HG03025 (cell line): ENCODE measurements around the gene MCU.

Experiments used
- ATAC-seq: cut with Tn5 transposase; IDR thresholded peaks from one replicate; pipeline ENCODE4 v1.9.1; 2021; ENCODE audit warnings: mild to moderate bottlenecking, moderate library complexity; ENCODE audit not compliant: unreplicated experiment, low FRiP score

The MCU gene

DNA sequence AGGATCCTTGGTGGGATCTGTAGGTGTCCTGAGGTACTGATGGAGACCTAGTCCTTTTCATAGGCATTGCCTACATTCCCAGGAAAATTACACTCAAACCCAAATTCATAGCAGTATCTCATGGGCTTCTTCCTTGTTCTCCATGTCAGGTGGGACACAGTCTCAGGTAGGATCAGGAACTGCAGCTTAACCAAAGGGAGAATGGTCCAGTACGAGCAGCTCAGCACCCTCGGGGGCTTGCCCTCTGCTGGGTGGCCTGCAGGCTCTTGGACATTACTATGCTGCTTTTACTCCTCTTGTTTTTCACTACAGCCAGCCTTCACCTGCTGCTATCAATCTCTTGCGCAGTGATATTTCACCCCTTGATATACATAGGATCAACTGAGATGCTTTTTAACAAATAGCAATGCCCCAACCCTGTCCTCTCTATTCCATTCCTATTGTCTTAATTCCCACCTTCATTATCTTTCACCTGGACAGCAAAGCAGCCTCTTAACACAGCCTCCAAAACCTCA, 234.1 kb downstream of the MCU start:
- no peak for ATAC-seq

DNA sequence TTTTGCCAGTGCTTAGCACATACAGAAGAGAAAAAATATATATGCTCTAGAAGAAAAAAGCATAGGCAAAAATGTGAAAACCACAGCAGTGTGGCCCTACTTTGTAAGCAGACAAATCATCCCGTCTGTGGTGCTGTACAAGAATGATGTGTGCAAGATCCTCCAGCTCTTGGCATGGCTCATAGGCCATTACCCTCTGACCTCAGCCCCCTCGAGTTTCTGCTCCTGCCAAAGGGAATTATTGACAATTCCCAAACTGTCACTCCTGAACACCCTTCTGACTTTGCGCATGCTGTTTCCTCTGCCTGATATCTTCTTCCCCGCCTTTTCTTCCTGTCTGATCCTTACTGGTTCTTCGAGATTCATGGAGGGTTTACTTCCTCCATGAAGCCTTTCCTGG, 235.5 kb downstream of the MCU start:
- ATAC-seq = no peak

GRCh38 chr10:72928798-72929197, 236.9 kb downstream of the MCU start:
- no peak for ATAC-seq

DNA sequence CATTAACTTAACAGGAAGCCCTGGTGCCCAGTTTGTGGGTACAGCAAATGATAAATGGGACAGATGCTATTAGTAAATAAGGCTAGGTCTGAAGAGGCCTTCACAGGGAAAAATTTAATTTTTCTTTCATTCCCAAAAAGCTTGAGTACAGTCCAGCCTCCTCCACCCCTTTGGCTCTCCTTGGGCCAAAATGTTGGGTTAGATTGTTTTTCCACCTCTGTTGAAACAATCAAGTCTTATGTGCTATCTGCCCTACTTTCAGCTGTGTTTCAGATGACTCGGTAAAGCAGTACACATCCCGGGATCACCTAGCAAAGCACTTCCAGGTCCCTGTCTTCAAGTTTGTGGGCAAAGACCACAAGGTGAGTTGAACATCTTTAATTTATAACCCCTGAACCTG, 238.3 kb downstream of the MCU start:
- no peak for ATAC-seq

GRCh38 chr10:72932259-72933015, 240.5 kb downstream of the MCU start:
- no peak for ATAC-seq

DNA sequence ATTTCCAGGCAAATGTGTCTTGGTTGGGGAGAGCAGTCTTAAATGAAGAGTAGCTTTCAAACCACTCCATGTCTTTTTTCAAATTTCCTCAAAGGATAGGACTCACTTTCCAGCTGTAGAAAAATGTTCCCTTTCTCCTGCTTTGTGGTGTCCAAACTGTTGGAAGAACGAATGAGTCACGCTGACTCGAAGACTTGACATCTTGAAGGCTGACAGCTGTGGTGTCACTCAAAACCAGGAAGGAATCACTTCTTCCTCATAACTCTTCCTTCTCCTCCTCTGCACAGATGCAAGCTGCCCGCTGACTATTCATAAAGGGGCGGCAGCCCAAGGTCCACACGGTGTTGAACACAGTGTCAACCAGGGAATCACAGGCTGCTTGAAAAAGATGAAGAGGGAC, 243.4 kb downstream of the MCU start:
- no peak for ATAC-seq
